ENCODE measurements around the gene RAP1GDS1. TPM values are rescaled to one million over a fixed set of nuclear protein-coding genes. Genes with fewer than 3 reads are reported as not detected.

The RAP1GDS1 gene
- polyA plus RNA-seq, 1 of the 3 experiments (the other 2 are of a cell fraction) = 25.6 TPM

GRCh38 chr4:98262431-98262830 lies 1.2 kb downstream of the RAP1GDS1 start:
- CTCF ChIA-PET = interaction anchor here (0.9 to 1.4 kb wide), 2 partner anchors 27 to 205 kb away, joined by 3 read pairs; no protein-coding TSS in a partner anchor
- no peak overlapping the region for H2AFZ ChIP-seq (ENCODE audit: low read depth)
- DNase-seq = no peak

GRCh38 chr4:98267498-98267897 lies 6.3 kb downstream of the RAP1GDS1 start:
- Histone ChIP-seq H3K27ac (ENCODE audit: low read depth in 2 of 2, low read length in 1 of 2) (no peak overlapping the region), H4K20me1 (ENCODE audit: insufficient read depth) (peaks cover 11% of the 10 kb centered on the region), H3K27me3 (ENCODE audit: insufficient read depth) (no peaks in the 10 kb centered on the region), H3K4me3 (ENCODE audit: low read depth in 2 of 2, low read length in 1 of 2) (no peak overlapping the region), H3K4me2 (no peak overlapping the region), H3K36me3 (replicated peaks in 1 of 2; ENCODE audit: control insufficient read depth in 1 of 2, insufficient read depth in 2 of 2, low read length in 1 of 2) (peaks cover 0 to 25% of the 10 kb centered on the region in 2 experiments), H3K9ac (no peak overlapping the region), H3K9me3 (no peaks in the 10 kb centered on the region; the same call in 1 of the 2 replicates), H3F3A (replicated peaks; ENCODE audit: insufficient read depth) (no peaks in the 10 kb centered on the region), H3K9me2 (no peaks in the 10 kb centered on the region), H3K4me1 (ENCODE audit: control insufficient read depth in 1 of 2, insufficient read depth in 2 of 2, low read depth in 1 of 2, low read length in 1 of 2) (peaks cover 5 to 6% of the 10 kb centered on the region in 2 experiments; a peak in 3 of 4 replicates), H2AFZ (ENCODE audit: low read depth) (no peak overlapping the region), H3K79me2 (ENCODE audit: insufficient read depth) (peaks cover 100% of the 10 kb centered on the region)
- CTCF ChIA-PET = no interaction called here
- DNase-seq = no peak
- 90% methylated on average over 2 of the region's 2 CpGs for WGBS (ENCODE audit: low lambda C conversion rate)
- POLR2A ChIA-PET = no interaction called here
- TF ChIP-seq FOSL2 (IDR thresholded peaks at IDR 0.05; ENCODE audit: borderline replicate concordance, low read depth) (no peak), PBX3 (IDR thresholded peaks at IDR 0.05) (no peak)

More at GRCh38 chr4:98262431-98262830, 1.2 kb downstream of the RAP1GDS1 start:
- peak overlapping the region; percentile 93 for H3K4me3 ChIP-seq (ENCODE audit: low read depth in 2 of 2, low read length in 1 of 2)
- H3F3A ChIP-seq (replicated peaks; ENCODE audit: insufficient read depth) = no peaks in the 10 kb centered on the region
- WGBS (ENCODE audit: low lambda C conversion rate) = 39% methylated on average over 5 of the region's 5 CpGs
- H3K36me3 ChIP-seq (replicated peaks in 1 of 2; ENCODE audit: control insufficient read depth in 1 of 2, insufficient read depth in 2 of 2, low read length in 1 of 2) = peaks cover 0 to 3% of the 10 kb centered on the region in 2 experiments
- H3K4me2 ChIP-seq = peak overlapping the region; percentile 84
- peak overlapping the region; percentile 84; the same call in 1 of the 2 replicates for H3K9ac ChIP-seq
- peaks cover 74% of the 10 kb centered on the region for H3K79me2 ChIP-seq (ENCODE audit: insufficient read depth)
- H3K27ac ChIP-seq (ENCODE audit: low read depth in 2 of 2, low read length in 1 of 2) = peak overlapping the region; percentile 84 to 94; a peak in 3 of 4 replicates
- H4K20me1 ChIP-seq (ENCODE audit: insufficient read depth) = peaks cover 14% of the 10 kb centered on the region
- POLR2A ChIA-PET = no interaction called here
- no peaks in the 10 kb centered on the region for H3K9me3 ChIP-seq
- H3K27me3 ChIP-seq (ENCODE audit: insufficient read depth) = no peaks in the 10 kb centered on the region
- no peak for TF ChIP-seq TAF1 (IDR thresholded peaks at IDR 0.05; ENCODE audit: borderline replicate concordance, low read depth, low read length)
- H3K9me2 ChIP-seq = no peaks in the 10 kb centered on the region
- H3K4me1 ChIP-seq (ENCODE audit: control insufficient read depth in 1 of 2, insufficient read depth in 2 of 2, low read depth in 1 of 2, low read length in 1 of 2) = peaks cover 12 to 18% of the 10 kb centered on the region in 2 experiments; a peak in 3 of 4 replicates

- no peak for TF ChIP-seq SMC3 (IDR thresholded peaks at IDR 0.05; ENCODE audit: low read depth, low read length)
- TF ChIP-seq EZH2phosphoT487 (IDR thresholded peaks at IDR 0.05; ENCODE audit: borderline replicate concordance, low read depth) = no peak
- TF ChIP-seq ELF1 (IDR thresholded peaks at IDR 0.05) = no peak
- TF ChIP-seq EP300 (IDR thresholded peaks at IDR 0.05; ENCODE audit: borderline replicate concordance in 1 of 2, low read depth in 1 of 2, low read length in 1 of 2) = no peak
- no peak for TF ChIP-seq GABPA (IDR thresholded peaks at IDR 0.05; ENCODE audit: low read depth)
- TF ChIP-seq NFIC (IDR thresholded peaks at IDR 0.05; ENCODE audit: borderline replicate concordance) = no peak
- no peak for TF ChIP-seq TAF1 (IDR thresholded peaks at IDR 0.05; ENCODE audit: borderline replicate concordance, low read depth, low read length)
- Histone ChIP-seq H4K20me1 (ENCODE audit: insufficient read depth) (no peaks in the 10 kb centered on the region), H3K4me1 (ENCODE audit: control insufficient read depth in 1 of 2, insufficient read depth in 2 of 2, low read depth in 1 of 2, low read length in 1 of 2) (no peaks in the 10 kb centered on the region), H3K9me3 (no peaks in the 10 kb centered on the region), H3K4me3 (ENCODE audit: low read depth in 2 of 2, low read length in 1 of 2) (no peak overlapping the region), H3F3A (replicated peaks; ENCODE audit: insufficient read depth) (no peaks in the 10 kb centered on the region), H3K27ac (ENCODE audit: low read depth in 2 of 2, low read length in 1 of 2) (no peak overlapping the region), H3K79me2 (ENCODE audit: insufficient read depth) (peaks cover 95% of the 10 kb centered on the region), H3K27me3 (ENCODE audit: insufficient read depth) (no peaks in the 10 kb centered on the region), H3K9ac (no peak overlapping the region), H3K36me3 (replicated peaks in 1 of 2; ENCODE audit: control insufficient read depth in 1 of 2, insufficient read depth in 2 of 2, low read length in 1 of 2) (peaks cover 4 to 38% of the 10 kb centered on the region in 2 experiments), H3K4me2 (no peak overlapping the region), H2AFZ (ENCODE audit: low read depth) (no peak overlapping the region), H3K9me2 (no peaks in the 10 kb centered on the region)
- POLR2A ChIA-PET = no interaction called here
- DNase-seq = no peak
- WGBS (ENCODE audit: low lambda C conversion rate) = 96% methylated on average over 2 of the region's 2 CpGs
- CTCF ChIA-PET = no interaction called here
Observed at GRCh38 chr4:98275145-98275544, 14.0 kb downstream of the RAP1GDS1 start.
